Muscle of leg (tissue), 11 donors: ENCODE results near the gene C17orf50. TPM values are rescaled to one million over a fixed set of nuclear protein-coding genes. Genes with fewer than 3 reads are reported as not detected.
A peak's percentile ranks its signal among the peaks of the same experiment; 100 is the strongest.

Experiments used
- DNase-seq: peaks from one replicate; pipeline ENCODE4 v3.0.0; 2013
- H3K27ac ChIP-seq: one replicate; pipeline ENCODE4 v1.5.1; 2013; ENCODE audit warnings: mild to moderate bottlenecking, low read length, control low read depth
- H3K27me3 ChIP-seq: one replicate; pipeline ENCODE4 v1.6.1; 2013; ENCODE audit warnings: low read length; ENCODE audit not compliant: control insufficient read depth, insufficient read depth
- H3K36me3 ChIP-seq: one replicate; pipeline ENCODE4 v1.6.1; 2013; ENCODE audit warnings: low read length; ENCODE audit not compliant: control insufficient read depth, insufficient read depth
- H3K4me1 ChIP-seq: one replicate; pipeline ENCODE4 v1.6.1; 2013; ENCODE audit warnings: low read length; ENCODE audit not compliant: control insufficient read depth, insufficient read depth
- H3K4me3 ChIP-seq: one replicate; pipeline ENCODE4 v1.5.1; 2013; ENCODE audit warnings: low read length, control low read depth
- H3K9me3 ChIP-seq: replicated peaks from 2 replicates; pipeline ENCODE4 v1.6.1; 2013; ENCODE audit warnings: low read depth, low read length; ENCODE audit not compliant: control insufficient read depth
- WGBS: methylation state at CpG from one replicate; pipeline ENCODE4 v1.1.5; 2013; ENCODE audit warnings: missing lambda C conversion rate; ENCODE audit not compliant: insufficient coverage; 5-methylcytosine and 5-hydroxymethylcytosine counted together
- polyA plus RNA-seq, 8 donors: library from polyadenylated mRNA; unstranded; fragments of 120-200 nt; gene quantifications; one replicate each; pipeline versions ENCODE4 v1.2.1 to v1.2.3, GENCODE V29; 2013; ENCODE audit warnings: inconsistent platforms in 1 of 8, low replicate concordance in 1 of 8; ENCODE audit not compliant: insufficient read length in 8 of 8, insufficient read depth in 1 of 8
- total RNA-seq: library from RNA; stranded (reverse); fragments of 120-200 nt; gene quantifications from one replicate; pipeline ENCODE4 v1.2.4, GENCODE V29; 2013

The C17orf50 gene
- total and polyA plus RNA-seq, 9 donors = not detected

DNA sequence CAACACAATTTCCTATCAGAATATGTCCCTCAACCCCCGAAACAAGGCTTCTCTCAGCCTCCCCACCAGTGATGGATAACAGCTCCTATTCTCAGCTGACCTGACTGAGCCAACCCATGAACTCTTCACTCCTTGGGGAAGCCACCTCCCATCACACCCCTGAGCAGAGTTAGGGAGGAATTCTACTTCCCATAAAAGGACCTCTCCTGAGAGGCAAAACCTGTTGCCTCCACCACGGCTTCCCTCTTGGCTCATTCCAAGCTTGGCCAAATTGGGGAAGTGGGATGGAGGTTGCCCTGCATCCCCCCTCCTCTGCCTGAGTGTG lies 34.9 kb upstream of the C17orf50 start:
- 60% methylated on average over 1 of the region's 2 CpGs for WGBS
- Histone ChIP-seq H3K27ac (no peak overlapping the region), H3K4me3 (no peak overlapping the region), H3K27me3 (no peaks in the 10 kb centered on the region), H3K36me3 (peaks cover 38% of the 10 kb centered on the region), H3K9me3 (no peaks in the 10 kb centered on the region), H3K4me1 (peaks cover 26% of the 10 kb centered on the region)
- DNase-seq = no peak

DNA sequence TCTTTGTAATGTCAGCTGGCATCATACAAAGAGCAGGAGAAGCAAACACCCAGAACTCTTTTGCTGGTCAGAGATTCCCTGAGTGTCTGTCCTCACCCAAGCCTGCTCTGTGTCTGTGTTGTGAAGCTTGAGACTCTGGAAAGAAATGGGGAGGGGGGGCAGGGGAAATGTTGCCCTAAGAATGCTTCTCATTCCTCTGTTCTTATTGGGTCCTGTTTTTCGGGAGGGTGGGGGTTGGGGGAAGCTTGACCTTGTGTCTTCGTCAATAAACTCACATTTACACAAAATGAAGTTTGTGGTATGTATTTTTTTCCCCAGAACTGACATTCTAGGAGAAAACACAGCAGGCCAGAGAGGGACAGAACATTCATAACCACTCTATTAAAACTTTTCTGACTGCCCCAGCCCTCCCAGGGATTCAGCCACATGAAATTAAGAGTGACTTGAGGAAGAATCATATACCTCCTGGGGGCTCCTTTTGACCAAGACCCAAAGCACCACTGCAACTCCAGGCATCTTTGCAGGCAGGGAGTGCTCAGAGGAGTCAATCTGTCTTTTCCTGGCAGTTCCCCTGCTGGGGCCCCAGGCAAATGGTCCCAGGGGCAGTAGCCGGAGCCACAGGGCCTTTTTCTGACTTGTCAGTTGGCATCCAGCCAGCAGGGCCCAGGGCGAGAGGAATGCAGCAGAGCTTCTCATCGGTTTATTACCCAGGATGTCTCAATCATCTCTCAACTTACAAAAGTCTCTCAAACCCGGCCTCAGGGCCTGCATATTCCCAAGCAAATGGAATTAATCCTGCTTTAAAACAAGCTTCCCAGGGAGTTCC lies 34.3 kb upstream of the C17orf50 start:
- H3K27ac ChIP-seq = no peak overlapping the region
- H3K36me3 ChIP-seq = peaks cover 35% of the 10 kb centered on the region

DNA sequence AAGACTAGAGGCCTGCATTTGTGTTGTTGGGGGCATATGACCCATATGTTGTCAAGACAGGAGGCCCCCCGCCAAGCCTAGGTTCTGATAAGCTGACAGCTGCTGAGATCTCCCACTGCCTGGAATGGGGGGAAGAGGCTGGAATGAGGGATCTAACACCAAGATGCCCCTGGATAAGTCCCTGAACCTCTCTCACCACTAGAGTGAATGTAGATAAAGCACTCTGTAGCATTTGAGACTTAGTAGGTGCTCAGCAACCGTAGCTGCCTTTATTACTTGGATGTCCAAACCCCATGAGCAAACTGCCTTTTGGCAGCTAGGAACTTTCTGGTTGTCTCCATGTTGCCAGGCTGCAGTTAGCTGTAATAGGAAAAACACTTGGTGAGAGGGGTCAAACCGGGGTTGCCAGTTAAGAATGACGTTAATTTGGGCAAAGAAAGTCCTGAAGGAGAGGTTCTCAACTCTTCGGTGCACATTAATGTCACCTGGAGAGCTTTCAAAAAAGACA lies 33.7 kb upstream of the C17orf50 start:
- Histone ChIP-seq H3K4me3 (no peak overlapping the region), H3K36me3 (peaks cover 34% of the 10 kb centered on the region), H3K27me3 (no peaks in the 10 kb centered on the region), H3K9me3 (no peaks in the 10 kb centered on the region), H3K27ac (no peak overlapping the region), H3K4me1 (peaks cover 32% of the 10 kb centered on the region)
- 20% methylated on average over 4 of the region's 5 CpGs for WGBS
- no peak for DNase-seq

More for the DNA sequence above, 34.3 kb upstream of the C17orf50 start:
- 11% methylated on average over 3 of the region's 6 CpGs for whole genome bisulfite sequencing
- Histone ChIP-seq H3K9me3 (no peaks in the 10 kb centered on the region), H3K27me3 (no peaks in the 10 kb centered on the region), H3K4me1 (peaks cover 32% of the 10 kb centered on the region), H3K4me3 (no peak overlapping the region)
- DNase-seq = peak; percentile 53

DNA sequence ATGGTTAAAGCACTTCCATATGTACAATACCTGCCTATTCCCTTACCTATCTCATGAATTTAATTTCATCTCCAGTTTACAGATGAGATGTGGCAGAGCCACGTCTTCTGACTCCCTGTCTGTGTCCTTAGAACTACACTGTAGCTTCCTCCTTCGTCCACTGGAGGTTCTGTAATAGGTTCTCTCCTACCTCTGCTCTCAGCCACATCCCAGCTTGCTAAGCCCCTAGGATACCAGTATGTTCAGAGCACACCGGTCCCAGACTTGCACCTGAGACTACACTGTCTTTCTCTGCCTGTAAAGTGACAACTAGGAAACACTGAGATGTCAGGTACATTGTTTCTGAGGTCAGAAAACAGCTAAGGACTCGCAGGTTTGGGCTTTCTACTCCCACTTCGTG lies 33.1 kb upstream of the C17orf50 start:
- H3K4me1 ChIP-seq = peaks cover 34% of the 10 kb centered on the region
- H3K9me3 ChIP-seq = no peaks in the 10 kb centered on the region
- DNase-seq = no peak
- H3K4me3 ChIP-seq = no peak overlapping the region
- no peaks in the 10 kb centered on the region for H3K27me3 ChIP-seq
- 58% methylated on average over 3 of the region's 5 CpGs for WGBS
- no peak overlapping the region for H3K27ac ChIP-seq
- peaks cover 34% of the 10 kb centered on the region for H3K36me3 ChIP-seq

DNA sequence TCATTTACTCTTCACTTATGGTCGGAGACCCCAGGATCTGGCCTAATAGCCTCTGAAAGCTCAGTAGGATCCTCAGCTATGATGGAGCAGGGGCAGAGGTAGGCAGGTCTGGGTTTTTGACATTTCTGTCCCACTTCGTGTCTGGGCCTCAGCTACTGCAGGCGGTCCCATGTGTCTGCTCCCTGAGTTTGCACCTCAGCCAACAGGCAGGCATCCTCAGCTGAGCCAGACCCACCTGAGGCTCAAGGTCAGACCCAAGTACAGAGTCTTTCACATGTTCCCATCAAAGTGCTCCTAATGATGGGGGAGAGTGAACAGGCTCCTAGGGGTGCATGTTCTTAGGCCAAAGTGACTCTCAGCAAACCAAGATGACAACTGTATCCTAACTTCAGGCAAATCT lies 32.1 kb upstream of the C17orf50 start:
- H3K27me3 ChIP-seq = no peaks in the 10 kb centered on the region
- peaks cover 29% of the 10 kb centered on the region for H3K36me3 ChIP-seq
- WGBS = 67% methylated on average over 2 of the region's 3 CpGs
- H3K27ac ChIP-seq = no peak overlapping the region
- no peak overlapping the region for H3K4me3 ChIP-seq
- no peaks in the 10 kb centered on the region for H3K9me3 ChIP-seq
- H3K4me1 ChIP-seq = peaks cover 34% of the 10 kb centered on the region
- no peak for DNase-seq

DNA sequence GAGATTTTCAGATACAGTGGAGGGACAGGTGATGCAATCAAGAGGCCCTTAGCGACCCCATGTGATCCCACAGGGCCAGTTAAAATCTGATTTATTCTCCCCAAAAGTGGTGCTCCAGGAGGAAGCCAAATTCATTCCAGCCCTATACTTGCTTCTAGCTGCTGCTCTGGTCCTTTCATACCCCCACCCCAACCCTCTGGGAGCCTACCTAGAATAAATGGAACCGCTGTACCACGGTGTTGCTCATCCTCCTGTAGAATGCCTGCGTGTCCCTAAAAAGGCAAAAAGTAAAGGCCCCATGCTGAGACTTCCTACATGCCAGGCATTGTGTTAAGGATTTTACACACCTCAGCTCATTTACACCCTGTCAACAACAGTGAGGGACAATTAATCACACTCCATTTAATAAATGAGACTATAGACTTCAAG lies 31.3 kb upstream of the C17orf50 start:
- H3K9me3 ChIP-seq = no peaks in the 10 kb centered on the region
- DNase-seq = no peak
- WGBS = no CpG with 5 or more reads among the region's 4 CpGs
- no peak overlapping the region for H3K4me3 ChIP-seq
- peaks cover 34% of the 10 kb centered on the region for H3K4me1 ChIP-seq
- peaks cover 23% of the 10 kb centered on the region for H3K36me3 ChIP-seq
- no peak overlapping the region for H3K27ac ChIP-seq
- H3K27me3 ChIP-seq = no peaks in the 10 kb centered on the region

DNA sequence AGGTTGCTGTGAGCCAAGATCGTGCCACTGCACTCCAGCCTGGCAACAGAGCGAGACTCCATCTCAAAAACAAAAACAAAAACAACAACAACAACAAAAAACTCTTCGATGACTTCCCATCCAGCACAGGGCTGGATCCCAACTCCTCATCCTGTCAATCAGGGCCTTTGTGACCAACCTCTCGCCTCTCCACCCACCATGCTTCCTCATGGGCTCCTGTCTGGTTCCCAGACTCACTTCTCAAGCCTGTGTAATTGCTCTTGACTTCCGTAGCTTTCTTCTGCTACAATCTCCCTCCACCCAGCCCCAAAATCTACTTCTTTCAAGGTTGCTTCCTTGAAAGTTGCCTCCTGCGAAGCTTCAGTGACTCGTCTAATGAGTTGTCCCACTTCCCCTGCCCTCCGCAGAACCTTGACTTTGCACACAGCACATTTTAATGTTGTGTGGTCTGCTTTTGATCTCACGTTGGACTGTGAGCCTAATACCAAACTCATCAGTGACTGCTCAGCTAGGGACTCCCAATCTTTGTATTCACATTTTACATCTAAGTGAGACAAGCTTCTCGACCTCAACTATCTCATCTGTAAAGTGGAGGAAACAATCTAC lies 30.2 kb upstream of the C17orf50 start:
- H3K4me1 ChIP-seq = peaks cover 28% of the 10 kb centered on the region
- H3K27me3 ChIP-seq = no peaks in the 10 kb centered on the region
- H3K4me3 ChIP-seq = no peak overlapping the region
- peaks cover 13% of the 10 kb centered on the region for H3K36me3 ChIP-seq
- DNase-seq = no peak
- WGBS = 72% methylated on average over 7 of the region's 10 CpGs
- H3K27ac ChIP-seq = no peak overlapping the region
- no peaks in the 10 kb centered on the region for H3K9me3 ChIP-seq

DNA sequence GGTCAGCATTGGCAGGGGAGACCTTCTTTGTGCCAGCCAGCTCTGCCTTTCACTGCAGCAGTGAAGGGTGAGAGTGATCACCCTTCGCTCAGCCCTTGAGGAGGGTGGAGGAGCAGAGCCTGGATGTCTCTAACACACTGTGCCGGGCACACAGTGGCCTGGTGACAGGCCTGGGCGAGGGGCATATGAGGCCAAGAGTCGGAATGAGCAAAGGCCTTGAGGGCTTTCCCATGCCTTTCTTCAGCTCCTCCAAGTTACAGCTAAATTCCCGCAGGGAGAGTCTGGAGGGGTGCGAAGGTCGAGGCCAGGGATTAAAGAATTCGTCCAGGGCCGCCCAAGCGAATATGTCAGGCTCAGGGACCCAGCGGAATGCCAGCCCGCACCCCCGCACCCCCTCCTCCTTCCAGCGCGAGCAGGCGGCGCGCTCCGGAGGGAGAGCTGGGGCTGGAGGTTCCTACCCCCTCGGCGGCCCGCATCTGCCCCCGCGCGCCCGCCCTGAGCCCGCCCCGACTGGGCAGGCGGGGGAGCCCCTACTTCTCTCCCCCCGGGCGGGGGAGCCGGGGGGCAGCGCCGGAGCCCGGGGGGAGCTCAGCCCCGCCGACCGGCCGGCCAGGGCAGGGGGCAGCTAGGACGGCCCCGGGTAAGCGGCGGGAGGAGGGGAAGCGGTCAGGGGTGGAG lies 29.3 kb upstream of the C17orf50 start, which contains the start of gene RASL10B:
TSS of gene RASL10B (plus strand) at position 401 of the 678 bp plus-strand sequence. CDS start 3,546 bp downstream, outside the sequence.
- peak; percentile 54 for DNase-seq
- Histone ChIP-seq H3K4me3 (peak within 1 kb of the TSS; percentile 37), H3K4me1 (peaks cover 21% of the 10 kb centered on the region), H3K27ac (no peak within 1 kb of the TSS), H3K27me3 (no peaks in the 10 kb centered on the region), H3K9me3 (no peaks in the 10 kb centered on the region), H3K36me3 (peaks cover 7% of the 10 kb centered on the region)
- WGBS = 0% methylated on average over 17 of the region's 44 CpGs

DNA sequence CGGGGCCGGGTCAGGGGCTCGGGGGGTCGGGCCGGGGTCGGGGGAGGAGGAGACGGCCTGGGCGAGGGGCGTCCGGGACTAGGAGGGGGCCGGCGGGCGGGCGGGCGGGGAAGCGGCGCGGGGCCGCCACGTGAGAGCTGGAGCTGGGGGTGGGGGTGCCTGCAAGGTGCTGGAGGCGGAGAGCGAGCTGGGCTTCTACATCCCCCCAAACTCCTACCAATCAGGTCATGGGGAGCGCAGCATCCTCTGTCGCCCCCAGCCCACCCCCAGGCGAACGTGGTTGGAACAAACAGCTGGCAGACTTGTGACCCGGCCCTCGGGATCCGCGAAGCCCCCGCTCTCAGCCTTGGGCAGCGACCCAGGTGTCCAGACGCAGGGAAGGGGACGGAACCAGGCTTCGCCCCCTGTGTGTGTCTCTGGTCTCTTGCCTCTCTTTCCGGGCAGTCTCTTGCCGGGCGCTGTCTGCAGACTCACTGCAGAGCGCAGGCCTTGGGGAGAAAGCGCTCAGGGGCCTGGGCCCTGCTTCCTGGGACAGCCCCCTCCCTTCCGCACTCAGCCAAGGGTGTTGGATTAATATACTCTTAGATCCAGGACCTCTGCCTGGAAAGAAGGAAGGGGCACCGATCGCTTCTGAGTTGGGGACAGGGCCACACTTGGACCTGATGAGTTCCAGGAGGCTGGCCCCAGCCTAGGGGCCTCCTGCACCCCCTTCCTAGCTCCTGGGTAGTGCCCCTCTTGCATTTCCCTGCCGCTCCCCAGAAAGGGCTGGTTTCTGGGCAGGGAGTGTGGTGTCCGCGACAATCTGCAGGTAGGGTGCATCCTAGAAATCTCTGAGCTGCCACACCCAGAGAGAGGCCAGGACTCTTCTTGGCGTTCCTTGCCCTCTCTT lies 28.5 kb upstream of the C17orf50 start:
- DNase-seq = no peak
- Histone ChIP-seq H3K36me3 (peaks cover 3% of the 10 kb centered on the region), H3K4me1 (peaks cover 13% of the 10 kb centered on the region), H3K9me3 (no peaks in the 10 kb centered on the region), H3K27me3 (no peaks in the 10 kb centered on the region), H3K27ac (no peak overlapping the region), H3K4me3 (peak overlapping the region; percentile 37)
- 2% methylated on average over 13 of the region's 47 CpGs for WGBS
